Ascending aorta (tissue), 2 donors: ENCODE measurements around the gene CMTR1. TPM values are rescaled to one million over a fixed set of nuclear protein-coding genes. Genes with fewer than 3 reads are reported as not detected.

Source experiments
- DNase-seq, 2 donors: peaks; one replicate each; pipeline ENCODE4 v3.0.0-alpha.2; 2019; ENCODE audit warnings: low spot score in 2 of 2
- H3K27ac ChIP-seq, 2 donors: fragments of 200-600 bp; sonication (generic); one replicate each; pipeline ENCODE4 v1.5.1; 2016 to 2017; ENCODE audit warnings: mild to moderate bottlenecking in 1 of 2
- H3K27me3 ChIP-seq: fragments of 200-600 bp; sonication (generic); one replicate; pipeline ENCODE4 v1.5.1; 2017
- H3K36me3 ChIP-seq, 2 donors: fragments of 200-600 bp; sonication (generic); one replicate each; pipeline ENCODE4 v1.5.1; 2016
- H3K4me1 ChIP-seq, 2 donors: fragments of 200-600 bp; sonication (generic); one replicate each; pipeline ENCODE4 v1.5.1; 2016 to 2017; ENCODE audit warnings: mild to moderate bottlenecking in 1 of 2
- H3K4me3 ChIP-seq, 2 donors: fragments of 200-600 bp; sonication (generic); one replicate each; pipeline ENCODE4 v1.5.1; 2016 to 2017; ENCODE audit warnings: mild to moderate bottlenecking in 1 of 2
- H3K9me3 ChIP-seq, 2 donors: fragments of 200-600 bp; sonication (generic); one replicate each; pipeline ENCODE4 v1.5.1; 2016
- CTCF ChIP-seq, 3 experiments: fragments of 200-600 bp in 2 of 3; fragments of 450-650 bp in 1 of 3; sonication (generic) in 2 of 3; IDR thresholded peaks; one replicate each; pipeline ENCODE4 v1.5.1; 2016 to 2019; ENCODE audit warnings: antibody characterized with exemption in 3 of 3, mild to moderate bottlenecking in 1 of 3, moderate library complexity in 1 of 3
- intact Hi-C: fragments of 100-400 bp; cut with DNase I; formaldehyde crosslinking; loops from one replicate; pipeline ENCODE4 v1.15.1; 2023
- total RNA-seq: library from RNA; depleted of rRNA; stranded (reverse); fragments of >200 nt; gene quantifications from one replicate; pipeline ENCODE4 v1.1.0, GENCODE V29; 2016

The CMTR1 gene
- total RNA-seq, 1 donor from 2014 or later, result 24.5 TPM

DNA sequence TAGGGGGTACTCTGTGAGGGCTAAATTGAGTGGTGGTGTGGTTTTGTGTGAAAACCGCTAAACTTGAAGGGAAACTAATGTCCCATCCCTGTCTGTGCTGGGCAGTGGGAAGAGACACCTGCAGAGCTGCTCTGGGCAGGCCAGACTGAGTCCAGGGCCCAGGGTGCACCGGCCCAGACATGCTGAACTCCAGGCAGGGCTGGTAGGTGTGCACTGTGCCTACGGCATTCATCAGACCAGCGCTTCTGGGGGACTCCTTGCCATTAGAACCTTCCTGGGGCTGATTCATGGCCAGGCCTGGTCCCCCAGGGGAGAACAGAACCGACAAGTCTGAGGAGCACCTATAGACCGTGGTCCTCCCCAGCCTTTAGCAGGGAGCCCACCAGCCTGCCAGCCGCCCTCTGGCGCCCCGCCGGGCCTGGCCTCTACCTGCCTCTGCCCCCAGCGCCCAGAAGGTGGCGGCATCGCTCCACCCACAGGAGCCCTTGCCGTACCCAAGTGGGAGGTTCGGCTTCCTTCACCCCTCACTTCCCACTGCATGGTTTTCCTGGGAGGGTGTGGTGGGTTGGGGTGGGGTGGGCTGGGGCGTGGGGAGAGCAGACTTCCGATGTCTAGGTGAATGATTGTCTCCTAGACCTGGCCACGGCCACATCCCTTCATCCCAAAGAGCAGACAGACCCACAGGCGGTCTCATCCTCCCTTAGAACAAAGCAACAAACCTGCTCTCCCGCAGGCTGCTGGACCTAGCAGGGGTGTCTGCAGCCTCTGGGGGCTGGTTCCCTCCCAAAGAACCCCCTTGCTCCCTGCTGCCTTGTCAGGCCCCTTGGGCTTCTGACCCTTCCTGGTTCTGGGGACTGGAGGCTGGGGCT is 51.1 kb downstream of the CMTR1 start:
- peaks cover 45 to 51% of the 10 kb centered on the region in 2 donors for H3K36me3 ChIP-seq
- TF ChIP-seq CTCF (IDR thresholded peaks at IDR 0.05), result peak; percentile 63 to 80 (median 67)
- intact Hi-C loops, result loop anchor here (1.0 to 10.0 kb wide), 3 partner anchors 82 to 1011 kb away; no protein-coding TSS in a partner anchor

DNA sequence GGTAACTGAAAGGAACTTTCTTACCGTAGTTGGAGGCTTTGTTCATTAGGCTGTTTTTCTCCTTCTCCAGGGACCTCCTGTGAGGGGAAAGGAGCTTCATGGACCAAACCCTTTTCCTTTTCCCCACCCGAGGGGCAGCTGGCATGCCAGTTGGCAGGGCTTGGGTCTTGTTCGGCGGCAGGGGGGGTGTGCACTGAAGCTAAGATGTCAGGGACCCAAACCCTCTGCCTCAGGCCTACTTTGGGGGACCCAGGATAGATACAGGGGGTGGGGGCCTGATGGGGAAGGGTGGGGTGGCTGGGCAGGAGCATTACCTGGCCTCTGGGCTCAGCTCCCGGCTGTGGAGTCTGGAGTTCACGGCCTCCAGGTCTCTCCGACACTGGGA is 51.8 kb downstream of the CMTR1 start:
- Histone ChIP-seq H3K27me3 (no peaks in the 10 kb centered on the region), H3K4me1 (no peaks in the 10 kb centered on the region), H3K9me3 (no peaks in the 10 kb centered on the region), H3K27ac (no peak overlapping the region), H3K36me3 (peaks cover 38 to 45% of the 10 kb centered on the region in 2 donors), H3K4me3 (no peak overlapping the region)
- DNase-seq, result no peak
- TF ChIP-seq CTCF (IDR thresholded peaks at IDR 0.05), result no peak
- intact Hi-C loops, result loop anchor here (1.0 to 10.0 kb wide), 3 partner anchors 82 to 1010 kb away; no protein-coding TSS in a partner anchor

More for the DNA sequence above, 51.1 kb downstream of the CMTR1 start:
- no peaks in the 10 kb centered on the region for H3K9me3 ChIP-seq
- H3K4me1 ChIP-seq, result no peaks in the 10 kb centered on the region
- no peak overlapping the region for H3K27ac ChIP-seq
- no peaks in the 10 kb centered on the region for H3K27me3 ChIP-seq
- DNase-seq, result no peak
- H3K4me3 ChIP-seq, result no peak overlapping the region

DNA sequence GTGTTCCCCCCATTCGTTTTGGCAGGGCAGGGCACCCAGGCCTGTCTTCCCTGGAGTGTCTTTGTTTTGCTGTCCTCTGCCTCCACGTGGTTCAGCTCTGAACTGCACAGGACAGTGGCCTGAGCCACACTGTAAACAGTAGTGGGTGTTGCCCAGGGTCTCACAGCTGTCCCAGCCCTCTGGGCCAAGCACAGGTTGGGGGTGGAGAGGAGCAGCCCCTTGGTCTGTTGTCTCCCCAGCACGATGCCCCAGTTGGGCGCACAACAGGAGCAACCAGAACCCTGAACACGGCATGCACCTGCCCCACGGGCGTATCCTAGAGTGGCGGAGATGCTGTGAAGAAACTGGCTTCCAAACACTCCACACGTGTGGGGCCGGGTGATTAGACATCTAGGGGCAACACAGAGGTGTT is 52.3 kb downstream of the CMTR1 start:
- Histone ChIP-seq H3K9me3 (no peaks in the 10 kb centered on the region), H3K27me3 (no peaks in the 10 kb centered on the region), H3K36me3 (peaks cover 33 to 40% of the 10 kb centered on the region in 2 donors), H3K4me3 (no peak overlapping the region), H3K27ac (no peak overlapping the region), H3K4me1 (no peaks in the 10 kb centered on the region)
- intact Hi-C loops, result loop anchor here (10.0 kb wide), 1 partner anchor 1010 kb away; no protein-coding TSS in a partner anchor
- no peak for TF ChIP-seq CTCF (IDR thresholded peaks at IDR 0.05)
- no peak for DNase-seq

DNA sequence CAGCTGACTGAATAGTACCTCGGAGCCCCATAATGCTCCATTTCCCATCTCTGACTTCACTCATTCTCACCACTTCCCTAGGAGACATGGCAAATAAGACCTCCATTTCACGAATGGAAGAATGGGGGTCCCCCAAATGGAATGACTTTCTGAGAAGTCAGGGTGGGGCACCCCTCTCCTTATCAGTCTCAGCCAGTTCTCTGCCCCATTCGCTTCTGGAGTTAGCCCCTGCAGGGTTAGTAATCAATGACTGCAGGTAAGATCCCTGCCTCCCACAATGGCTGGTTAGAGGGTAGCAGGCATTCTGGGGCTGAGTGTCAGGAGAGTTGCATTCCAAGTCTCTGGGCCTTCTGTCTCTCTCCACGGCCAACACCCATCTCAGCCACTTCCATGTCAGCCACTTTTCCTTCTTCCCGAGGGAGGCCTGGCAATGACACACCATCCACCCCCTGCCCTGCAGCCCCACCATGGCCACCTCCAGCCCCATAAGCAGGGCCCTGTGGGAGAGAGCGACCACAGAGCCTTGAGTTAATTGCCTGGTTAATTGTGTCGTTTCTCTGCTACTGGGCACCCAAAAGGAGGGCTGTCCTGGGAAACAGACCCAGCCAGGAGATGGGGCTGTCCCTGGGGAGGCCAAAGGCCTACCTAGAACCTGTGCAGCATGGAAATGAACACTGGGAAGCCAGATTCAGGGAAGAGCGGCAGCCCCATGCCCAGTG is 53.3 kb downstream of the CMTR1 start:
- peaks cover 24 to 32% of the 10 kb centered on the region in 2 donors for H3K36me3 ChIP-seq
- no peak overlapping the region for H3K4me3 ChIP-seq
- no peak overlapping the region for H3K27ac ChIP-seq
- H3K4me1 ChIP-seq, result no peaks in the 10 kb centered on the region
- intact Hi-C loops, result loop anchor here (10.0 kb wide), 1 partner anchor 1009 kb away; no protein-coding TSS in a partner anchor
- no peak for TF ChIP-seq CTCF (IDR thresholded peaks at IDR 0.05)
- no peak for DNase-seq
- H3K9me3 ChIP-seq, result no peaks in the 10 kb centered on the region
- no peaks in the 10 kb centered on the region for H3K27me3 ChIP-seq

DNA sequence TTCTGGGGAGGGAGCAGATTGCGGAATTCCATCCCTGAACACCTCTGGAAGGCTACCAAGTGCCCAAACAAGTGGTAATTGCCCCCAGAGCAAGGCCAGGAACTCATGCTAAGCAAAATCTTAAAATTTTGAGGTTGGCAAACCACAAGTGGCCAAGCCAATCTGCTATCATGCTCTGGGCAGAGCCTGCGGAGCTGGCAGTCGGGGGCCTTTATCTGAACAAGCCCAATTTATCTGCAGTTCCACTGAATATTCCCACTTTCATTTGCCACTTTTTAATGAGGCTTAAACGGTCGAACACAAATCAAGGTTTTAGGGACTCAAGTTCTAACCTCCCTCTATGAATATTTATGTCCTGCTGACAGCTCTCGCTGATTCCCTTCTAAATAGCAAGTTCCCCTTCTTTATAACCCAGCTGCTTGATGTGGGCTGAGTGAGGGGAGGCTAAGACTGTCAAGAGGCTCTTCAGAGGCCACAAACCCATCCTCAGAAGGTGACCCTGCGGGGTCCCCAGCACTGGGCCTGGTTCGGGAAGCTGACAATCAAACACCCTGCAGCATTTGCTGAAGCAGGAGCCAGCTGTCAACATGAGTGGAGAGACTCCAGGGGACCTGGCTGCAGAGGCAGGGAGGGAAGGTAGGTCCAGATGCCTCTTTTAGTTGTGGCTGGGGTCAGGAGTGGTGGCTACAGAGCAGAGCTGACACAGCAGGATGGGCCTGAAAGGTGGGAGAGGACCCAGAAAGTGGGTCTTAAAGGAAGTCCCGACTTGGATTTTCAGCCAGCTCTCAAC is 54.8 kb downstream of the CMTR1 start:
- no peaks in the 10 kb centered on the region for H3K27me3 ChIP-seq
- H3K4me1 ChIP-seq, result no peaks in the 10 kb centered on the region
- no peaks in the 10 kb centered on the region for H3K9me3 ChIP-seq
- TF ChIP-seq CTCF (IDR thresholded peaks at IDR 0.05), result no peak
- intact Hi-C loops, result loop anchor here (10.0 kb wide), 1 partner anchor 1007 kb away; no protein-coding TSS in a partner anchor
- H3K4me3 ChIP-seq, result no peak overlapping the region
- H3K27ac ChIP-seq, result no peak overlapping the region
- DNase-seq, result no peak
- peaks cover 16 to 18% of the 10 kb centered on the region in 2 donors for H3K36me3 ChIP-seq
